Measurements from ENCODE around the gene IGSF21. TPM values are rescaled to one million over a fixed set of nuclear protein-coding genes. Genes with fewer than 3 reads are reported as not detected.

Gene IGSF21
- total RNA-seq, 1 donor from 2014 or later = 0.94 TPM

GRCh38 chr1:18390953-18391352 lies 283.4 kb downstream of the IGSF21 start:
- no peak overlapping the region for H3K4me3 Mint-ChIP-seq
- H3K4me1 Mint-ChIP-seq (ENCODE audit: unreplicated experiment) = peaks cover 7% of the 10 kb centered on the region
- H3K9me3 Mint-ChIP-seq = no peaks in the 10 kb centered on the region
- H3K36me3 Mint-ChIP-seq = no peaks in the 10 kb centered on the region
- no peak for DNase-seq (ENCODE audit: extremely low spot score, unreplicated experiment)
- TF ChIP-seq, protein P1, sequence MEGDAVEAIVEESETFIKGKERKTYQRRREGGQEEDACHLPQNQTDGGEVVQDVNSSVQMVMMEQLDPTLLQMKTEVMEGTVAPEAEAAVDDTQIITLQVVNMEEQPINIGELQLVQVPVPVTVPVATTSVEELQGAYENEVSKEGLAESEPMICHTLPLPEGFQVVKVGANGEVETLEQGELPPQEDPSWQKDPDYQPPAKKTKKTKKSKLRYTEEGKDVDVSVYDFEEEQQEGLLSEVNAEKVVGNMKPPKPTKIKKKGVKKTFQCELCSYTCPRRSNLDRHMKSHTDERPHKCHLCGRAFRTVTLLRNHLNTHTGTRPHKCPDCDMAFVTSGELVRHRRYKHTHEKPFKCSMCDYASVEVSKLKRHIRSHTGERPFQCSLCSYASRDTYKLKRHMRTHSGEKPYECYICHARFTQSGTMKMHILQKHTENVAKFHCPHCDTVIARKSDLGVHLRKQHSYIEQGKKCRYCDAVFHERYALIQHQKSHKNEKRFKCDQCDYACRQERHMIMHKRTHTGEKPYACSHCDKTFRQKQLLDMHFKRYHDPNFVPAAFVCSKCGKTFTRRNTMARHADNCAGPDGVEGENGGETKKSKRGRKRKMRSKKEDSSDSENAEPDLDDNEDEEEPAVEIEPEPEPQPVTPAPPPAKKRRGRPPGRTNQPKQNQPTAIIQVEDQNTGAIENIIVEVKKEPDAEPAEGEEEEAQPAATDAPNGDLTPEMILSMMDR (conservative IDR thresholded peaks at IDR 0.05) = no peak
- H3K27me3 Mint-ChIP-seq = peaks cover 24% of the 10 kb centered on the region
- H3K27ac Mint-ChIP-seq = no peak overlapping the region

GRCh38 chr1:18394563-18395156 lies 287.1 kb downstream of the IGSF21 start:
- Mint-ChIP-seq H3K36me3 (no peaks in the 10 kb centered on the region), H3K9me3 (no peaks in the 10 kb centered on the region), H3K4me3 (no peak overlapping the region), H3K27me3 (peaks cover 28% of the 10 kb centered on the region), H3K27ac (no peak overlapping the region), H3K4me1 (ENCODE audit: unreplicated experiment) (peaks cover 10% of the 10 kb centered on the region)
- TF ChIP-seq, protein P1 (conservative IDR thresholded peaks at IDR 0.05) = no peak
- no peak for DNase-seq (ENCODE audit: extremely low spot score, unreplicated experiment)

GRCh38 chr1:18396247-18396980 lies 288.8 kb downstream of the IGSF21 start:
- Mint-ChIP-seq H3K9me3 (no peaks in the 10 kb centered on the region), H3K27ac (no peak overlapping the region), H3K27me3 (peaks cover 29% of the 10 kb centered on the region), H3K4me3 (no peak overlapping the region), H3K36me3 (no peaks in the 10 kb centered on the region), H3K4me1 (ENCODE audit: unreplicated experiment) (peaks cover 10% of the 10 kb centered on the region)
- DNase-seq (ENCODE audit: extremely low spot score, unreplicated experiment) = no peak
- TF ChIP-seq, protein P1 (conservative IDR thresholded peaks at IDR 0.05) = no peak

DNA sequence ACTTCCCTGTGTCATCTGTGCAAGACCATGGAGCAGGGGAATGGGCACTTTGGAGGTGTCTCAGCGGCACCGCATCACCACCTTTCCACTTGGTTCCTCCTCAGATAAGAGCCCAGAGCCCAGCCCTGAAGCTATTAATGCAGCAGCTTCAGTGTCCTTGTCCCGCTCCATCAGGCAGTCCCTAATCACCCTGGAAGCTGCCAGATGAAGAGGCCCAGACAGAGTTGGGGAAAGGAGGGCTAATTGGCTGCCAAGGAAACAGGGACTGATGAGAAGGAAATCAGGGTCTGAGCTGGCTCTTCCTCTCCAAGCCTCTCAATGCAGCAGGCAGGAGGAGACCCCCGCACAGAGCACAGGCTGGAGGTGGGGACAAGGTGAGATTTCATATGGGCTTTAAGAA lies 290.0 kb downstream of the IGSF21 start:
- TF ChIP-seq, protein P1 (conservative IDR thresholded peaks at IDR 0.05) = no peak
- peaks cover 10% of the 10 kb centered on the region for H3K4me1 Mint-ChIP-seq (ENCODE audit: unreplicated experiment)
- no peak overlapping the region for H3K27ac Mint-ChIP-seq
- no peak for DNase-seq (ENCODE audit: extremely low spot score, unreplicated experiment)
- no peaks in the 10 kb centered on the region for H3K9me3 Mint-ChIP-seq
- H3K27me3 Mint-ChIP-seq = peaks cover 32% of the 10 kb centered on the region
- H3K4me3 Mint-ChIP-seq = no peak overlapping the region
- no peaks in the 10 kb centered on the region for H3K36me3 Mint-ChIP-seq

- H3K36me3 Mint-ChIP-seq = no peaks in the 10 kb centered on the region
- no peak overlapping the region for H3K4me3 Mint-ChIP-seq
- no peak for DNase-seq (ENCODE audit: extremely low spot score, unreplicated experiment)
- peaks cover 27% of the 10 kb centered on the region for H3K27me3 Mint-ChIP-seq
- TF ChIP-seq, protein P1 (conservative IDR thresholded peaks at IDR 0.05) = peak; percentile 53
- H3K27ac Mint-ChIP-seq = no peak overlapping the region
- no peaks in the 10 kb centered on the region for H3K9me3 Mint-ChIP-seq
- H3K4me1 Mint-ChIP-seq (ENCODE audit: unreplicated experiment) = peaks cover 14% of the 10 kb centered on the region
Measured at GRCh38 chr1:18398791-18399530, 291.4 kb downstream of the IGSF21 start.
